KMS-11 (cell line): ENCODE results near the gene PTBP1.

ENCODE experiments used
- H2AFZ ChIP-seq: fragments of 200-600 bp; sonication (generic); 2 replicates; pipeline ENCODE4 v1.6.1; 2016; ENCODE audit warnings: antibody characterized with exemption, mixed run types, low read depth
- H3K27ac ChIP-seq: fragments of 200-600 bp; sonication (generic); 2 replicates; pipeline ENCODE4 v1.6.1; 2016; ENCODE audit warnings: mild to moderate bottlenecking, mixed run types
- H3K27me3 ChIP-seq: fragments of 200-600 bp; sonication (generic); 2 replicates; pipeline ENCODE4 v1.6.1; 2017; ENCODE audit warnings: mild to moderate bottlenecking, low read depth, mixed run types, moderate library complexity; ENCODE audit not compliant: insufficient read depth
- H3K36me3 ChIP-seq: fragments of 200-600 bp; sonication (generic); 2 replicates; pipeline ENCODE4 v1.6.1; 2017; ENCODE audit warnings: mild to moderate bottlenecking, mixed run types; ENCODE audit not compliant: insufficient read depth
- H3K4me1 ChIP-seq: fragments of 200-600 bp; sonication (generic); 2 replicates; pipeline ENCODE4 v1.6.1; 2016; ENCODE audit warnings: mild to moderate bottlenecking, low read depth, mixed run types; ENCODE audit not compliant: poor library complexity, severe bottlenecking
- H3K4me2 ChIP-seq: fragments of 200-600 bp; sonication (generic); 2 replicates; pipeline ENCODE4 v1.7.0; 2016; ENCODE audit warnings: mild to moderate bottlenecking, mixed run types
- H3K4me3 ChIP-seq: fragments of 200-600 bp; sonication (generic); IDR thresholded peaks from 2 replicates; pipeline ENCODE4 v1.6.1; 2017; ENCODE audit warnings: low read depth, low read length, mixed read lengths; ENCODE audit not compliant: insufficient read depth
- H3K79me2 ChIP-seq: fragments of 200-600 bp; sonication (generic); 2 replicates; pipeline ENCODE4 v1.6.1; 2016; ENCODE audit warnings: low read depth, mixed run types; ENCODE audit not compliant: insufficient read depth
- H3K9ac ChIP-seq: fragments of 200-600 bp; sonication (generic); 2 replicates; pipeline ENCODE4 v1.6.1; 2016; ENCODE audit warnings: mild to moderate bottlenecking, mixed run types
- H4K20me1 ChIP-seq: fragments of 200-600 bp; sonication (generic); 2 replicates; pipeline ENCODE4 v1.6.1; 2016; ENCODE audit warnings: mild to moderate bottlenecking, mixed run types; ENCODE audit not compliant: insufficient read depth
- CTCF ChIP-seq: fragments of 200-600 bp; sonication (generic); conservative IDR thresholded peaks from 2 replicates; pipeline ENCODE4 v1.6.1; 2017; ENCODE audit warnings: low read depth, mild to moderate bottlenecking, antibody characterized with exemption, low read length, moderate library complexity, mixed read lengths

Gene PTBP1

GRCh38 chr19:813219-814151 lies 16.2 kb downstream of the PTBP1 start:
- Histone ChIP-seq H3K4me1 (no peaks in the 10 kb centered on the region), H3K79me2 (peaks cover 8% of the 10 kb centered on the region; the same call in 1 of the 2 replicates), H3K9ac (no peak overlapping the region), H3K27ac (no peak overlapping the region), H3K4me2 (no peak overlapping the region), H4K20me1 (no peaks in the 10 kb centered on the region), H3K27me3 (no peaks in the 10 kb centered on the region), H2AFZ (no peak overlapping the region), H3K4me3 (no peak overlapping the region), H3K36me3 (peaks cover 16% of the 10 kb centered on the region)
- no peak for TF ChIP-seq CTCF

DNA sequence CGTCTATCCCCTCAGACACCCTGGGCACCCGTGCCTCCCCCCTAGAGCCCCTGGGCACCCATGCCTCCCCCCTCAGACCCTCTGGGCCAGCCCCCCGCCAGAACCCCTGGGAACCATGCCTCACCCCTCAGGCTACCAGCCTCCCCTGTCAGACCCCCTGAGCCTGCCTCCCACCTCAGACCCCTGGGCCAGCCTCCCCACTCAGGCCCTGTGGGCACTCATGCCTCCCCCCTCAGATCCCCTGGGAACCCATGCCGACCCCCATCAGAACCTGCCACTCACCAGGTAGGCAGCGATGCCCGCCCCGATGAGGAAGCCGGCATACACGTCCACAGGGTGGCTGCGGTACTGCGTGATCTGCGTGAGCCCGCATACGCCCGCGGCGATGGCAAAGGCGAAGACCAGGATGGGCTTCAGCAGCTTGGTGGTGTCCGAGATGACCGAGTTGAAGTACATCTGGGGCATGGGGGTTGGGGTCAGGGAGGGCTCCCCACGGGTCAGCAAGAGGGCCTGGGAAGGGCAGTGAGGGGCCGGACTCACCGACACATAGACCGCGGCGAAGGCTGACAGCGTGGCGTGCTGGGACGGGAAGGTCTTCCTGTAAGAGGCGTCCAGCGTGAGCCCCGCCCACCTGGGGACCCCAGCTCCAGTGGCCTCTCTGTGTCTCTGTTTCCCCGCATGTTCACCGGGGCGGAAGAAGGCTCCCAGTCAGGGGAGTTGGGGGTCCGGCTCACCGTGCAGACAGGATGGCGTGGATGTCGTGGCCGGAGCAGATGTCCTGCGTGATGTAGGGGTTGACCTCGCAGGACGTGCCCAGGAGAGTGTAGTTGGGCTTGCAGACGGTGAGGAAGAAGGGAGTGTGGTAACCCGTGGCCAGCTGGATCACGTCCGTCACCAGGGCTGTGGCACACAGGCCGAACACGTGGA lies 17.2 kb downstream of the PTBP1 start:
- Histone ChIP-seq H3K36me3 (peaks cover 11% of the 10 kb centered on the region), H3K4me1 (no peaks in the 10 kb centered on the region), H3K27me3 (no peaks in the 10 kb centered on the region), H3K4me2 (no peak overlapping the region), H2AFZ (no peak overlapping the region), H3K9ac (no peak overlapping the region), H3K4me3 (no peak overlapping the region), H3K79me2 (peaks cover 5% of the 10 kb centered on the region; the same call in 1 of the 2 replicates), H3K27ac (no peak overlapping the region), H4K20me1 (no peaks in the 10 kb centered on the region)
- TF ChIP-seq CTCF = no peak

GRCh38 chr19:815079-815774 lies 18.0 kb downstream of the PTBP1 start:
- Histone ChIP-seq H3K36me3 (peaks cover 8% of the 10 kb centered on the region), H4K20me1 (no peaks in the 10 kb centered on the region), H3K27ac (no peak overlapping the region)

More at GRCh38 chr19:815079-815774, 18.0 kb downstream of the PTBP1 start:
- Histone ChIP-seq H3K27me3 (no peaks in the 10 kb centered on the region), H3K4me3 (no peak overlapping the region), H3K9ac (no peak overlapping the region), H3K4me2 (no peak overlapping the region), H3K79me2 (0 out of 2 replicates have a peak, but pooled peaks cover 1% of the 10 kb centered on the region), H2AFZ (no peak overlapping the region), H3K4me1 (no peaks in the 10 kb centered on the region)
- no peak for TF ChIP-seq CTCF
